T-helper 2 cell treated with Interferon-gamma antibody and Interleukin-4, amounts not matched to agents 5 μg/mL and 100 μg/mL, for 36 hours (primary cell): ENCODE results near the gene LCOR.
"Not testable (repeated sequence)": the region's sequence is repeated elsewhere in the genome, so short reads cannot be mapped to it uniquely, and the experiment has no call there.

Experiments
- DNase-seq: peaks from one replicate; pipeline ENCODE4 v3.0.0; 2021; ENCODE audit warnings: low spot score
- H3K27ac Mint-ChIP-seq: one replicate; pipeline ENCODE4 v1.8.0; 2021; ENCODE audit warnings: mild to moderate bottlenecking, mixed read lengths
- H3K27me3 Mint-ChIP-seq: one replicate; pipeline ENCODE4 v1.8.0; 2021; ENCODE audit warnings: low read depth, mixed read lengths
- H3K36me3 Mint-ChIP-seq: one replicate; pipeline ENCODE4 v1.8.0; 2021; ENCODE audit warnings: low read depth, mixed read lengths
- H3K4me1 Mint-ChIP-seq: one replicate; pipeline ENCODE4 v1.8.0; 2021; ENCODE audit warnings: low read depth, mixed read lengths
- H3K4me3 Mint-ChIP-seq: one replicate; pipeline ENCODE4 v1.8.0; 2022; ENCODE audit warnings: mild to moderate bottlenecking, moderate library complexity, mixed read lengths
- H3K9me3 Mint-ChIP-seq: one replicate; pipeline ENCODE4 v1.8.0; 2021; ENCODE audit warnings: mixed read lengths

The LCOR gene

DNA sequence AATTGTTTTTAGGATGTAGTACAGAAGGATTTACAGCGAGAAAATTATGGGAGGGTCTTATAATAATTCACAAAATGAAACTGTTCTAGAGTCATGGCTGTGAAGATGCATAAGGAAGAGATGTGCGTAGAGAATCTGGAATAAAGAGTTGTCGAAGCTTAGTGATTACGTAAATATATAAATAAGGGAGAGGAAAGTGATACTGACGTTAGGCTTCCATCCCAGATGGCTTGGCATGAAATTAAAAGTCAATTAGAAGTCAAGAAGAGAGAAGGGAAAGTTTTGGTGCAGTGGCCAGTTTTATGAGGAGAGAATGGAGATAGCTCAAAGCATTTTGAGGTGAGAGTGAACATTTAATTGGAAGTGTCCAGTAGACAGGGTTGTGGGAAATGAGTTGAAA, 85.5 kb downstream of the LCOR start:
- Mint-ChIP-seq H3K27me3 (no peaks in the 10 kb centered on the region), H3K27ac (no peak overlapping the region)

DNA sequence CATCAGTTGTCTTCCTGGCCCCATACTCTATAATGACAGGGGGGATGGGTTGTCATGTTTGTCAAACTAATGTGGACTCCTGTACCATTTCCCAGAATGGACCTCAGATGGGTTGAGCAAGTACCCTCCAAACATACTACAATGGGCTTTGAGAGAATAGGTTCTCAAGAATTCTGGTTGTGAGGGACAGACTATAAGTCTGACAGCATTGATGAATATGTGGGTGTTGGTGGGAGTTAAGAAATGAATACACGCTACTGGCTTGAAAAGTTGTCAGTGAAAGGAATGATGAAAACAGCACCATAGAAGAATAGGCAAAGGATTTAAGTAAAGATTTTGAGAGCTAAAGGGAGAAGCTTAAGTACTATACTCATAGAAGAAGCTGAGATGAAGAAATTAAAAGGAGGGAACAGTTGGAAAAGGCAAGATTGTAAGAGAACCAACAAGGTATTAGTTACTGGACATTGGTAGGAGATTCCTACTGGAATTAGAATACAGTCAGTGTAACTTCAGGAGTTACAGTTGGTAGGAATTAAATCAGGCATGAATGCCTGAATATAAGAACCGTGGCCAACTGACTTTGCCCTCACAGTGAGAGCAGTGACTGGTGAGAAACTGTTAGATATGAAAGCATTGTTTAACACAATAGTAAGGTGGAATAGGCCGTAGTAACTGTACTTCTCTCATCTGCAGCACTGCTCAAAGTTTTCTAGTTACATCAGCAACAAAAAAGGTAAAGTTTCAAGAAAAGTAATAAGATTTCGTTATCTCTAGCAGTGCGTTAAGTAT, 86.3 kb downstream of the LCOR start:
- no peak overlapping the region for H3K27ac Mint-ChIP-seq
- peaks cover 5% of the 10 kb centered on the region for H3K36me3 Mint-ChIP-seq
- DNase-seq, result no peak
- peaks cover 8% of the 10 kb centered on the region for H3K4me1 Mint-ChIP-seq
- H3K4me3 Mint-ChIP-seq, result no peak overlapping the region
- no peaks in the 10 kb centered on the region for H3K27me3 Mint-ChIP-seq
- H3K9me3 Mint-ChIP-seq, result peaks cover 3% of the 10 kb centered on the region

More for the DNA sequence above, 85.5 kb downstream of the LCOR start:
- Mint-ChIP-seq H3K4me1 (peaks cover 11% of the 10 kb centered on the region), H3K9me3 (peaks cover 3% of the 10 kb centered on the region), H3K36me3 (peaks cover 9% of the 10 kb centered on the region), H3K4me3 (no peak overlapping the region)
- no peak for DNase-seq

DNA sequence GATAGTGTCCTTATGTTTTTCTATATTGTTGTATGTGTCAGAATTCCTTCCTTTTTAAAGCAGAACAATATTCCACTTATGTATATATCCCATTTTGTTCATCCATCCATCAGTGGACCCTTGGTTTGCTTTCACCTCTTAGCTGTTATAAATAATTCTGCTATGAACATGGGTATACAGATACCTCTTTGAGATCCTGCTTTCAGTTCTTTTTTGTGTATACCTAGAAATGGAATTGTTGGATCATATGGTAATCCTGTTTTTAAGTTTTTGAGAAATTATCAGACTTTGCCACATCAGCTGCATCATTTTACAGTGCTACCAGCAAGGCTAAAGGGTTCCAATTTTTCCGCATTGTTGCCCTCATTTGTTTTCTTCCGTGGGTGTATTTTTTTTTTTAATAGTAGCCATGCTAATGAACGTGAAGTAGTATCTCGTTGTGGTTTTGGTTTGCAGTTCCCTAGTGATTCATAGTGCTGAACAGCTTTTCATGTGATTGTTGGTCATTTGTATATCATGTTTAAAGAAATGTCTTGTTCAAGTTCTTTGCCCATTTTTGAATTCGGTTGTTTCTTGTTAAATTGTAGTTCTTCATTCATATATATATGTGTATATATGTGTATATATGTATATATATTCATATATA, 87.8 kb downstream of the LCOR start:
- H3K36me3 Mint-ChIP-seq, result peaks cover 5% of the 10 kb centered on the region
- H3K9me3 Mint-ChIP-seq, result peaks cover 3% of the 10 kb centered on the region
- DNase-seq, result no peak
- peaks cover 8% of the 10 kb centered on the region for H3K4me1 Mint-ChIP-seq
- H3K4me3 Mint-ChIP-seq, result no peak overlapping the region
- H3K27me3 Mint-ChIP-seq, result no peaks in the 10 kb centered on the region
- H3K27ac Mint-ChIP-seq, result no peak overlapping the region

- peaks cover 3% of the 10 kb centered on the region for H3K9me3 Mint-ChIP-seq
- peaks cover 8% of the 10 kb centered on the region for H3K4me1 Mint-ChIP-seq
- no peaks in the 10 kb centered on the region for H3K27me3 Mint-ChIP-seq
- H3K36me3 Mint-ChIP-seq, result peaks cover 5% of the 10 kb centered on the region
- no peak for DNase-seq
- H3K27ac Mint-ChIP-seq, result no peak overlapping the region
- no peak overlapping the region for H3K4me3 Mint-ChIP-seq
These were observed 89.6 kb downstream of the LCOR start for GRCh38 chr10:96921655-96922054.

DNA sequence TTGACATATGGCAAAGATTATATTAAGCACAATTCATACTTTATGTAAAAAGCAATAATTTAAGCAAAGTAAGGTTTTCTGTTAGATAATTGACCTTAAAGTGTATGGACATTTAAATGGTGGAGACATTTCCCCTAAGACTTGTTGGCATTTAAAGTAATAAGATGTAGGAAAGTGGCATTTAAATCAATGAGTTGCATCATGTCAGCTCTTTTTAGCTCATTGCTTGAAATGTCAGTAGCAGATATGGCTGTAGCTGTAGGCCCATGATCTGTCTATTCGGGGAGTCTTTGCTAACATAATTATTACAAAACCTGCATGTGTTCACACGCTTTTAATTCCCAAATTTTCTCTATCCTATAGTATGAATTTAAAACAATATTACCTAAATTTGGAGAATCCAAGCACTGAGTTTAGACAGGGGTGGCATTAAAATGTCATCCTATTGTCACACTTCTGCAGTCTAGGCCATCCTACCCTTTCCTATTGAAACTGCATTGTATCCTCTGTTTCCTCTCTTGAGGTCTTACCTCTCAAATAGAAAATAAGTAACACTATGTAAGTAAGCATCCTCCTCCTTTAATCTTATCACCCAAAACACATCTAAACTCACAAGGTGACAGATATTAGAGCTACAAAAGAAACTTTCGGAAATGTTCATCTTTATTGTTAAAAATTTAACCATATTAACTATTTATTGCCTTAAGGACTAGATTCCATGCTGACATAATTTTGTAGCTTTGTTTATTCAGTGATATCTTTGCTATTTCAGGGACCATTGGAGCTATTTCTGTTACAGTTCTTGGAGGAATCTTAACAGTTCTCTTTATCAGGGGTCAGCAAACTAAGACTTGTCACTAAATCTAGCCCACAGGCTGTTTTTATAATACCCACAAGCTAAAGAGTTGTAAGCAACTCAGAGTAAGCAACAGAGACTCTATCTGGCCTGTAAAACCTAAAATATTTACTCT, 91.2 kb downstream of the LCOR start:
- H3K27me3 Mint-ChIP-seq, result no peaks in the 10 kb centered on the region
- peaks cover 3% of the 10 kb centered on the region for H3K9me3 Mint-ChIP-seq
- no peak for DNase-seq
- H3K4me1 Mint-ChIP-seq, result peaks cover 5% of the 10 kb centered on the region
- H3K4me3 Mint-ChIP-seq, result no peak overlapping the region
- H3K36me3 Mint-ChIP-seq, result peaks cover 17% of the 10 kb centered on the region
- no peak overlapping the region for H3K27ac Mint-ChIP-seq

GRCh38 chr10:96924861-96925260, 92.8 kb downstream of the LCOR start:
- Mint-ChIP-seq H3K27ac (no peak overlapping the region), H3K27me3 (no peaks in the 10 kb centered on the region), H3K9me3 (peaks cover 3% of the 10 kb centered on the region), H3K4me1 (peaks cover 5% of the 10 kb centered on the region), H3K36me3 (peaks cover 23% of the 10 kb centered on the region), H3K4me3 (no peak overlapping the region)
- DNase-seq, result no peak

- DNase-seq, result no peak
- no peak overlapping the region for H3K27ac Mint-ChIP-seq
- peaks cover 19% of the 10 kb centered on the region for H3K36me3 Mint-ChIP-seq
- no peak overlapping the region for H3K4me3 Mint-ChIP-seq
- no peaks in the 10 kb centered on the region for H3K27me3 Mint-ChIP-seq
- H3K4me1 Mint-ChIP-seq, result peaks cover 4% of the 10 kb centered on the region
- H3K9me3 Mint-ChIP-seq, result no peaks in the 10 kb centered on the region
These were observed 98.4 kb downstream of the LCOR start for GRCh38 chr10:96930469-96930868.

- no peak overlapping the region for H3K4me3 Mint-ChIP-seq
- H3K4me1 Mint-ChIP-seq, result peaks cover 4% of the 10 kb centered on the region
- H3K27ac Mint-ChIP-seq, result no peak overlapping the region
- H3K9me3 Mint-ChIP-seq, result peaks cover 4% of the 10 kb centered on the region
- H3K27me3 Mint-ChIP-seq, result no peaks in the 10 kb centered on the region
- DNase-seq, result no peak
- H3K36me3 Mint-ChIP-seq, result peaks cover 8% of the 10 kb centered on the region
These were observed 103.0 kb downstream of the LCOR start for GRCh38 chr10:96935148-96935547.

DNA sequence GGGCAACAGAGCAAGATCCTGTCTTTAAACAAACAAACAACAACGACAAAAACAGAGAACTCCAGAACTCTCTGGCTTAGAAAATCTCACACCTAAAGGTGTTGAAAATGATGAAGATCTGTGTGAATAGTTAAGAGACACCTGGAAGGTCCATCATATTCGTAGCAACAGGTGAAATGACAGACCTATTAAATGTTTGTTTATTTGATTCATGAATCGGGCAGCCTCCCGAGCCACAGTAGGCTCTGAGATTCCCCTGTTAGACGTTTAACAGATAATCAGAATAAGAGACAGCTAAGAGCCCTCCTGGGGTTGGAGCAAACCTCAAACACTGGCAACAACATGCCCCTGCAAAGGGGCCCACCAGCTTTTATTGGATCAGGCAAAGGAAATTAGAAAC, 103.7 kb downstream of the LCOR start:
- Mint-ChIP-seq H3K9me3 (peaks cover 4% of the 10 kb centered on the region), H3K36me3 (peaks cover 8% of the 10 kb centered on the region), H3K4me3 (no peak overlapping the region), H3K27me3 (no peaks in the 10 kb centered on the region), H3K4me1 (peaks cover 3% of the 10 kb centered on the region), H3K27ac (no peak overlapping the region)
- no peak for DNase-seq

DNA sequence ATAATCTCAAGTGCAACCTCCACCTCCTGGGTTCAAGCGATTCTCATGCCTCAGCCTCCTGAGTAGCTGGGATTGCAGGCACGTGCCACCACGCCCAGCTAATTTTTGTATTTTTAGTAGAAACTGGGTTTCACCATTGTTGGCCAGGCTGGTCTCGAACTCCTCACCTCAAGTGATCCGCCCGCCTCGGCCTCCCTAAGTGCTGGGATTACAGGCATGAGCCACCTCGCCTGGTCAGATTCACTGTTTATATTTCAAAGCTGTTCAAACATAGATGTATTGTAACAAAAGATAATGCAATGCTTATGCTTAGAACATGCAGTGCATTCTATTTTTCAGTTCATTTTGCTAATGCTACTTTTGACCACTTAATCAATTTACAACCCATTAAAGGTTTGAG, 111.1 kb downstream of the LCOR start:
- H3K36me3 Mint-ChIP-seq, result peaks cover 11% of the 10 kb centered on the region
- not testable (repeated sequence) for DNase-seq, H3K4me3 Mint-ChIP-seq, H3K27me3 Mint-ChIP-seq, H3K27ac Mint-ChIP-seq, H3K9me3 Mint-ChIP-seq, H3K4me1 Mint-ChIP-seq

- no peak for DNase-seq
- H3K9me3 Mint-ChIP-seq, result no peaks in the 10 kb centered on the region
- no peak overlapping the region for H3K4me3 Mint-ChIP-seq
- no peak overlapping the region for H3K27ac Mint-ChIP-seq
- peaks cover 9% of the 10 kb centered on the region for H3K4me1 Mint-ChIP-seq
- H3K36me3 Mint-ChIP-seq, result peaks cover 12% of the 10 kb centered on the region
- no peaks in the 10 kb centered on the region for H3K27me3 Mint-ChIP-seq
These were observed 114.9 kb downstream of the LCOR start for GRCh38 chr10:96947036-96947435.

- peaks cover 28% of the 10 kb centered on the region for H3K36me3 Mint-ChIP-seq
- no peak overlapping the region for H3K4me3 Mint-ChIP-seq
- DNase-seq, result no peak
- no peak overlapping the region for H3K27ac Mint-ChIP-seq
- peaks cover 9% of the 10 kb centered on the region for H3K4me1 Mint-ChIP-seq
- no peaks in the 10 kb centered on the region for H3K9me3 Mint-ChIP-seq
- no peaks in the 10 kb centered on the region for H3K27me3 Mint-ChIP-seq
These were observed 117.1 kb downstream of the LCOR start for GRCh38 chr10:96949039-96949683.

GRCh38 chr10:96951954-96952353, 119.9 kb downstream of the LCOR start:
- Mint-ChIP-seq H3K4me3 (no peak overlapping the region), H3K27ac (no peak overlapping the region), H3K4me1 (peaks cover 5% of the 10 kb centered on the region), H3K36me3 (peaks cover 40% of the 10 kb centered on the region), H3K9me3 (no peaks in the 10 kb centered on the region), H3K27me3 (no peaks in the 10 kb centered on the region)
- no peak for DNase-seq
